Kidney glomerular epithelial cell (primary cell): ENCODE data around the gene PTPRD.

Experiments used
- DNase-seq: peaks from one replicate; lab custom pipeline; 2025; lab: John Stamatoyannopoulos, UW

PTPRD gene

DNA sequence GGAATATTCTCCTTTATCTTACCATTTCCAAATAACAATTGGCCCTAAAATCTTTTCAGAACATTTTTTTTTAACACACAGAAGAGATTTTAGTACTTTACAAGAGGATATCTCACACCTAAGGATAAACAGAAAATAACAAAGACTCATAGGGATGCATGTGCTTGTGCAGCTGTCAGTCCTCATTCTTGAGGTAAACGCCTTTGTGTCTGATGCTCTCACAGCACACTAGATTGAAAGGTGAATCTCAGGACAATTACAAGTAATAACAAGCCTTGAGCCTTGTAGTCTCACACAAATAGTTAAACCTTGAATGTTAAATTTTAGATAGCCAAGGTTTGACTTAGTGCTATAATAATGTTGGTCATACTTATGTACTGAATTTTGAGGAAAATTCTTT lies 439.2 kb downstream of the PTPRD start:
- no peak for DNase-seq

DNA sequence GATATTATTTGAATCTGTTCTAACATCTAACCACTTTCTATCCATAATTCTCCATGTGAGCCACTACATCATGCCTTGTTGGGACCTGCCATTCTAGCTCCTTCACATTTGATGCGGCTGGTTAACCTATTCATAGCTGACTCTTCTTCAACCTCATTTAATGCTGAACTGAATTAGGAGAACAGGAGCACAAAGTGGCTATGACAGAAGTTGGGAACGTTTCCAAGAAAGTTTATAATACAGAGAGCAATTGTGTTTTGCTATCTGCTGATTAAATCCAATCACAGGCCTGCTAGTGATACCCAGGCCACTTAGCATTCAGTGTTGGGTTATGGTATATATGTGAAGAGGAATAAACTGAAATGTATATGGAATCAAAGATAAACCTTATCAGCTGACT lies 440.3 kb downstream of the PTPRD start:
- DNase-seq, result no peak

DNA sequence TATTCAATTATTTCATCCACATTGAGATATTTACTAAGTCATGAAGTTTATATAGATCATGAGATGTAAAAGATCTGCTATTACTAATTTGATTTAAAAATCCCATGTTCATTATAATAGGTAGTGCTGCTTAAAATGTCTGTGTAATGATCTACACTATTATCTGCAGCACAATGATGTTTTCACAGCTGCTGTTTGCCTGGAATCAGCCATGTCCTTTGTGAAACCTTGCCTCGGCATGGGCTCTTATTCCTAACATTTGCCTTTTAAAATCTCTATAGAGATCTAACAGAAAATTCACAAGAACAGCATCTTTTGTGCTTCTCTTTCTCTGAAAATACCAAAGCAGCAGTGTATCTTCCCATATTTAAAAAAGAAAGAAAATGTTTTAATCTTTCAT lies 444.6 kb downstream of the PTPRD start:
- DNase-seq, result no peak

DNA sequence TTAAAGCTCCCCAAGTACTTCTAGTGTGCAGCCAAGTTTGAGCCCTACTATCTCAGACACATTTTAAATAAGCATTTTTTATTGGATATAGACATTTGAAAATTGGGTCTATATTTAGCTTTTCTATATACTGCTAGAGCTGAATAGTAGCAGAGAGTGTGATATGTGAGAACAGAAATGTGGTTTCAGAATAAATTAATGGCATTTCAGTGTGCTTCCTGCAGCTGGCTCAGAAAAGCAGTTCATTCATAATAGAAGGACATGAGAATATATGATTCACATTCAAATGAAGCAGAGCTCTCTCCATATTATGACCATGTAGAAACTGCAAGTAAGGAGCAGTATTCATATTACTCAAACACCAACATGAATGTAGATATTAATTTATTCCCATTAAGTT lies 464.0 kb downstream of the PTPRD start:
- no peak for DNase-seq

DNA sequence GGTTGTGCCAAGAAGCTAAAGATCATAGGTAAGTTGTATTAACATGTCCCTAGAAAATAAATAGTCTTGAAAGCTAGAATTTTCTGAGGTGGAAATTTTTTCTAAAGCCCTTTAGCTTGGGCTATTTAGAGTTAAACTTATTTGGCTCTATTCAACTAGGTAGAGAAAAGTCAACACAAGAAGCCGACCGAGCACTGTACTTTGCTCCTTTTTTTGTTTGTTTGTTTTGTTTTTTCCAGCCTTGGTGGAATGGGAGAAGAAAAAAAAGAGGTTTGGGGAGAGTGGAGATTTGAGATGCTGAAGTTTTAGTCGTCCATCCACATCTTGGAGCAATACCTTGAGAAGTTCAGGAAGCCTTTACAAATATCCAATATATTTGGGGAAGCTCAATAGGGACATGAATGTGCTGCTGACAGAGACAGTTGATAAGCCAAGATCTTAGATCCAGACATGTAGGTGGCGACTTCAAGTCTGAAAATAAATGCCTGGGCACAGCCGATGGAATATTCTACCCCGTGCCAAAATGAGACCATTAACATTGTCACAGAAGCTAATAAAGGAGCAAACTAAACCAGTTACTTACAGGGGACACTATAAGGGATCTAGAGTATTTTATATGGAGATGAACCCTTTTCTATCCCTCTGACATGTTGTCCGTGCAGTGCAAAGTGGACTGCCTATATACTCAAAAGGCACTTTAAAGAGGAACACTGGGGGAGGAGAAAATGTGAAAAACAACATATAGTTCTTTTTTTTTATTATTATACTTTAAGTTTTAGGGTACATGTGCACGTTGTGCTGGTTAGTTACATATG lies 466.1 kb downstream of the PTPRD start:
- DNase-seq, result no peak

DNA sequence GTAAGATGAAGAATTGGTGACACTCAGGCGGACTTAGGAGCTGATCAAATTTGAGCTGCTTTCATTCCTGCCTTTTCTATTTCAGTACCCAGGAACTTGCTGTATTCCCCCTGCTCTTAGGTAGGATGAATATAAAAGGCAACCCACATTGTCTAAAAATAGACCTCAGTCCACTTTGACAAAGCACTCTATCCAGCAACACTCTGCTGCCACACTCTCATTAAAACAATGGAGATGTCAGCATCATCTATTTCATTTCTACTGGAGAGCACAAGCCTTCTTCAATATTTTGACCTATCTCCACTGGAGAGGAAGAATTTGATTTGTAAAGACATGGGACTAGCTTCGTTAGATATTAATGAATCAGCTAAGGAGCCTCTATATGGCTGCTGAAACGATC lies 468.4 kb downstream of the PTPRD start:
- DNase-seq, result no peak

DNA sequence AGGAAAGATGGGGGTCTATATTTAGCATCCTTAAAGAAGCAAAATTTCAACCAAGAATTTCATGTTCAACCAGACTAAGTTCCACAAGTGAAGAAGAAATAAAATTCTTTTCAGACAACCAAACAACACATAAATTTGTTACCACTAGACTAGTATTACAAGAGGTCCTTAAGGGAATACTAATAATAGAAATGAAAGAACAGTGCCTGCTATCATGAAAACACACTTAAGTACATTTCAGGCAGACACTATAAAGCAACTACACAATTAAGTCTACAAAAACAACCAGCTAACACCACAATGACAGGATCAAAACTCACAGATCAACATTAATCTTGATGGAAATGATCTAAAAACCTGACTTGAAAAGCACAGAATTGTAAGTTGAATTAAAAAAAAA lies 477.2 kb downstream of the PTPRD start:
- no peak for DNase-seq

DNA sequence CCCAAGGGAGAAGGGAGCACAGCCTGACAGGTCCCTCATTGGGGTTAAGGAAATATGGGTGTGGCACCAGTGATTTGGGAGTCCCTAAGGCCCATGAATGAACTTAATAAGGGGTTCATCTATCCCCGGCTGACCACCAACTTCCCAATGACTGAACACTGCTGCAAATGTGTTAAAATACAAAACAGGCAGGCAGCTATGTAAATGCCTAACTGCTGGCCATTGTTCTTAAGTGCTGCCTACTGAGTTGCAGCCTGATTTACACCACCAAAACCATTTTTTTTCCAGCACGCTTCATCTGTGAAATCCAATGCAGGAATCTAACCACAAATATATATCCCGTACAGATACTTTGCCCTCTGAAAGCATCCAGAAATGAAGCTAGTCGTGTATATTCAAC lies 478.5 kb downstream of the PTPRD start:
- DNase-seq, result no peak

DNA sequence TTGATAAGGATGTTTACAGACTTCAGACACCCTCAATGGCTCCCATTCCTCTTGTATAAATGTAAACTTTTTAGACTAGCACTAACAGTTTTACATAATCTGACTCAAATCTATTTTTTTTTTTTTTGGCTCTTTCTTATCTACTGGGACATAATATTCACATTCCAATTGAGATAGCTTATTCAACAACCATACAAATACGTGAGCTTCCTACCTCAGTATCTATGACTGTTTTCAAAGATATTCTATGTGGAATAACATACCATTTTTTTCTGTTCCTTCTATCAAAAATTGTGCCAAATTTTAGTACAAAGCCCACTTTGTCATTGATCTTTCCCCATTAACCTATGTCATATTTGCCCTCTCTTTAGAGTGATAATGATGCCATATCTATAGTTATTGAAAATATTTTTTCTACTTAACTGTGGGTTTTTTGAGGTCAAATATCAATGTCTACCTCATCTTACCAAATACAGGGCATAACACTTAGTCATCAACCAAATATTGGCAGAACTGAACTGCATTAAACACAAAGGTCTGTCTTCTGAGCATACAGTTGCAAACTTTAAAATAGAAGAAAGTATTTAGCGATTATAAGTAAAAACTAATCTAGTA lies 482.6 kb downstream of the PTPRD start:
- no peak for DNase-seq

DNA sequence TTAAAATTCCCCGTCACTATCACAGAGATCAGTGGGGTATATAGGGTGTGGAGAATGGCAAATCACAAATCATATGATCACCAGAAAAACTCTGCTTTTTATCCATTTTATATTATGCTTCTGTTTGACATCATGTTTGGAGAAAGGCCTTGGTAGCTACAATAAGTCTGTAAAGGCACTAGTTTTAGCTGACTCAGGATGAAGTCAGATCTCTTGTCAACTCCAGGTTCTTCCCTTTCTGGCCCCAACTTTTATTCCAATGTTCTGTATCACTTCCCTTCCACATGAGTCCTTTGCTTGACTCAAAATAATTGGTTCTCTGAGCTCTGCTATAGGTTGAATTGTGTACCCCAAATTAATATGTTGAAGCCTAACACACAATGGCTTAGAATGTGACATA lies 484.9 kb downstream of the PTPRD start:
- no peak for DNase-seq

DNA sequence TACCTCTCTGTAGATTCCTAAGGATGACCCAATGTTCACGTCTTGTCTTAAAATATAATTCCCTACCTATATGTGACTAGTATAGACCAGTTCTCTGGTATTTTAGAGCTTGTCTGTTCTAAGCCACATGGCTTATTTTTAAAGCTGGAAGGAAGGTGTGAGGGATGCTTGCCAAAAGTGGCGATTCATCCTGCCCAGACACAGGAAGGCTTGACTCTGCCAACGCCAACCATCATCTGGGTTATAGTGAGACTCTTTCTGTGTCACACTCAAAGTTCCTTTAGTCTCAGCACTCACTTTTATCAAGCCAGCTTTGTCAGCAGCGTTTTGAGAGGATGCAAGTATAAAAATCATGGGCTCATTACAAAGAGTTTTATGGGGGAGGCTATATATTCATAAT lies 500.0 kb downstream of the PTPRD start:
- DNase-seq, result no peak

DNA sequence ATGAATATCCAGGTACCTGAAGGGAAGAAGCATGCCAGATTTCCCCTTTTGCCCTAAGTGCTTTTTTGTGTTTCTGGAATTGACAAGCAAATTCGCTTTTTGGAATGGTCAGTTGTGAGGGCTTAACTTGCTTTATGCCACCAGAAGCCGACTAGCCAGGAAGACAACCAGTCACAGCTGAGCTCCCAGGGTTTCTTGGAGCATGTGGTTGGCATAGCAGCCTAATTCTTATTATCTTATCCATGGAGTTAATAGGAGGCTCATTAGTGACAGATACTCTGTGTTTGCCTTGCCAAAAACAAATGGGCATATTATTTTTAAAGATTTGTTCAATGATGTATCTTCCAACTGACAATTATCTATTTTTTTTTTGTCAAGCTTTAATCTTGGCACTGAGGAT lies 500.7 kb downstream of the PTPRD start:
- no peak for DNase-seq

DNA sequence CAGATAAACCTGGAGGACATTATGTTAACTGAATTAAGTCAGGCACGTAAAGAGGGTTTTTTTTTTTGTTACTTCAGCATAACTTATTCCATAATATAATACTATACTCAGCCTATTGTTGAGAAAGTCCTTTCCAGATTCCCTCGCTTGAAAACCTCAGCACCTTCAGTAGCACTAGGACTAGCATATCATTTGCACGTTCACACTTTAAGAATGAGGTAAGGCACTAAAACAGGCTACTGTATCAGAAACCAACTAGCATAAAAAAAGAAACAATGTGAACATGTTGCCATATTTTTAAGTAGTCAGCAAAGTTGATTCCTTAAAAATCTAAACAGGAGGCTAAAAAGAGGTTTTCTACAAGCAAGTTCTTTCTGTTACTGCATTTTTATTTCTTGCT lies 504.0 kb downstream of the PTPRD start:
- DNase-seq, result no peak

DNA sequence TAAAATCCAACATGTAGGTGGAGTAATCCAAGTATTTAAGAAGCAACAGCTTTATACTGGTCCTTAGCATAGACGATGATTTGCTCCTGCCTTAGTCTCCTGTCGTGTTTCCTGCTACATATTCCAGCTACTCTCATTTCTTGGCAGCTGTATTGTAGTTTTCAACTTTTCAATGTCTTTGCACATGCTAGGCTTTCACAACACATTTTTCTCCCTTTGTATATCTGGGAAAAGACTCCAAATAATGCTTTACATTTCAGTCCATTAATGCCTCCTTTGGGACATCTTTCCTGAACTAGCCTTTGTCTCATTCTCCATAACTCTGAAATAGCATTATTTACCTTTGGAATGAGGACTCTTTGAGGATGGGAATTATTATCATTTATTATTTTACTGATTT lies 508.0 kb downstream of the PTPRD start:
- DNase-seq, result no peak

DNA sequence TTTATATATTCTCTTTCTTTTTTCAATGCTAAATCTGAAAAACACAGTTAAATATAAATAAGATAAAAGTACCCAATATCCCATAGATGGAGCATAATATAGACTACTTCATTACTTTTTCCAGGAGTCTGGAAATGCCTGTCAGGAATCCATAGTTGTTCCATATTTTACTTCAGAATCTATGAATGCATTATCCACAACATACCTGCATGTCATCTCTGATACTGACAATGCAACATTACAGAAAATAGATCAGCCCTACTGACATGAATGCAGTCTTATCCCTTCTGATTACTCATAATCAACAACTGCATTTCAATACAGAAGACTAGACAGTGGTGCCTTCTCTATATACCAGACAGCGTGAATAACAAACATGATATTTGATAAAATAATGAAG lies 517.6 kb downstream of the PTPRD start:
- DNase-seq, result no peak

DNA sequence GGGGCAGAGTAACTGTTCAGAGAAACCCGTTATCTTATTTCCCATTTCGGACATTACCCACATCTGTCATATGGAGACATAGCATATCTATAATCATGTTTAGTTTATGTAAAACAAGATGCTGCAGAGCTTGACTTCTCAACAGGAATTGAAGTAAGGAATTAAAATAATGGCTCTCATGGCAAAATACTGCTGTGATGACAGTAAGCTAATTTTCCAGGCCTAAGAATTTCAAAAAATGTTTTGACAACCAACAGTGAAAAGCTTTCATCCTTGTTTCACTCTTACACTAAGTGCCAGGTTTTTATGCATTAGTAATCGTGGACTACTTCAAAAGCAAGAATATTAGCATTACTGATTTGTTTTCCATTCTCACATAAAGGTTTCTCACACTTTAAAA lies 518.2 kb downstream of the PTPRD start:
- DNase-seq, result no peak

DNA sequence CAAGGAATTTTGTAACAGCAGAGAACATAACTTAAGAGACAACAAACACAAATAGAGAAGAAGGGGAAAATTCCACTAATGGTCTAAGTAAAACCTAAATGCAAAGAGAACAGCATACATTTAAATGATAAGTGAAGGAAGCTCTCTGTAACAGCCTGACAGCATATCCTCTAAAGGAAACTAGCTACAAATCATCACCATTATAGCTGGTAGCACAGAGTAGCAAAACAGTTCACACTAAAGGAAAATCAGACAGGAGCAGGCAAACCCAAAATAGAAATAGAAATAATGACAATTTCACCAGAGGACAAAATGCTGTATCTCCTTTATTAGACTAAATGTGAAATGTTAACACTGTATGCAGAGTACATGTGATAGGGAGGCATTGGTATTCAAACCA lies 532.8 kb downstream of the PTPRD start:
- DNase-seq, result no peak

DNA sequence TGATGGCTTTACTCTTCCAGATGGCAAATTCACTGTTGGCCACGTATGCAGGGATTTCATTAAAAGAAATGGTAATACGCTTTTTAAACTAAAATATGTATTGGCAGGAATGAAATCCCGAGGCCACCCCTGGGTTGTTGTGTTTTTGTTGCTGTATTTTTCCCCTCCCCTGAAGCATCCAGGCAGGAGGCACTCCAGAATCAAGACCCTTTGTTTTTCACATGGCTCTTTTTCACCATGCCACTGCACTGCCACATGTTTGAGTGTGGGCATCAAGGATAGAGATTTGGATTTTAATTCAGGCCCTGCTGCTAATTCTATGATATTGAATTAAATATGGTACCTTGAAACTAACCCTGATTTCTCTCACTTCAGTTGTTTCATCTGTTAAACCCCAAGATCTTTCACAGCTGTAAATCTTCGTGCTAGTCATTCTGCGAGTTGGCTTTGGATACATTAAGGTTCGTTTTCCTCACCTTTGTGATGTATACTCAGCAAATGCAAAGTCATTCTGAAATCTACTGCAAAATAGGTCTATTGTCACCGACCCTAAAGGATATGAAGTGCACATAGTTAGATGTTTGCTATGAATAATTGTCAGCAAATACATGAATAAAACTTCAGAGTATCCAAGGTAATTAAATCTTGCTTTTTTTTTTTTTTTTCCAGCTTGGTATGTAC lies 533.4 kb downstream of the PTPRD start:
- no peak for DNase-seq

DNA sequence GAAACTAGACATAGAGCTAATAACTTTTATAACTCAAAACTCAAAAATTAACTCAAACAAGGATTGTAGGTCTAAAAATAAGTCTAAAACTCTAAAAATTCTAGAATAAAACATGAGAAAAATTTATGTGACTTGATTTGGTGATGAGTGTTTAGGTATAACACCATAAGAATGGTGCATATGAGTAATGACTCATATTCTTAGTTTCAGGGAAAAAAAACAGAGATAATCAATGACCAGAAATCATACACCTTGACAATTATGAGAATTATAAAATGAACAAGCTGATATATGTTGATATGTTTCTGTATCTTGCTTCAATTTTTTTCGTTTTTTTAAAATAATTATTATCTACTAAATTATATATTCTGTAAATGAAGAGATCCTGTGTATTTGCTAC lies 541.2 kb downstream of the PTPRD start:
- no peak for DNase-seq

DNA sequence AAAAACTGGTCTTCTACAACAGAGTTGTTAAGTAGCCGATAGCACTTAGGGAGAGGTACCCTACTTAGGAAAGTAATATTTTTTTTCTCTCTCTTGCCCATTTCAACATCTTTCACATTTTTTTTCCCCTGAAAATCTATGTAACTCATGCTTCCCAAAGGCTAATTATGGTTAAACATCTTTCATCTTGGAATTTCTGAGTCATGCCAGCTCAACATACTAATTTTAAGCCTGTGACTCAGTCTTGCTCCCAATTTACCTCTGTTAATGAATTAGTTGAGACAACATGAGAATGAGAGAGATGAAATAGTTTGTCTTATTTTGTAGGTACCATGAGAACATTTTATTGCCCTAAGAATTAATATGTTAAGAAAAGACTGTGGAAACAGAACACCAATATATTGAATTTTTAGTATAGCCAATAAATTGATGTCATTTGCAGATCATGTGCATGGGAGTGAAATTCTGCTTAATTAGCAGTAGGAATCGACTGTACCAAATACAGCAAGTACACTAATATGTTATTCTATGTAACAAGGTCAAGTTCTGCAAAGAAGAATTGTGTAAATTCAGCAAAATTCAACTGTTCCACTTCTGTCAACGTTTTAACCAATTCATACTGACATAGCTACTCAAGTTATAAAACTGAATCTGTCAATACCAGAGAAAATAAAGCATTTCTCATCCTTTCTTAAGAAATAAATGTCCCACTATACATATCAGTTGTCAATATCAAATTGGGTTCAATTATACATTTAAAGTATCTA lies 550.0 kb downstream of the PTPRD start:
- DNase-seq, result peak; percentile 64

DNA sequence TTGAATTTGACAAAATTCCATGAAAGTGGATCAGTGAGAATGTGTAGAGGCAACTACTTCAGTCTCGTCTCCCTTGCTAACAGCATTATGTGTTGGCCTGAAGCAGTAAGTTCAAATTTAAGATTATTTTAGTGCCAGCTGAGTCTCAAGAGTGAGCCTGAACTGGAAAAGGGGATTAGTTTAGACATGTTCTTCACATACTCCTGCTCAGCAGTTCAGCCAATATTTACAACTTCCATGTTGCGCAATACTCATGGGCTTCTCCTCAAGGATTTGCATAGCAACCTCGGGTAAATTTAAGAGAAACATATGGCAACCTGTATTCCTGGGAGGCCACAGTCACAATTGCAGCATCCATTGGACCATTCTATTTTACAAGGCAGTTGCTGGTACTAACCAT lies 553.8 kb downstream of the PTPRD start:
- DNase-seq, result no peak

DNA sequence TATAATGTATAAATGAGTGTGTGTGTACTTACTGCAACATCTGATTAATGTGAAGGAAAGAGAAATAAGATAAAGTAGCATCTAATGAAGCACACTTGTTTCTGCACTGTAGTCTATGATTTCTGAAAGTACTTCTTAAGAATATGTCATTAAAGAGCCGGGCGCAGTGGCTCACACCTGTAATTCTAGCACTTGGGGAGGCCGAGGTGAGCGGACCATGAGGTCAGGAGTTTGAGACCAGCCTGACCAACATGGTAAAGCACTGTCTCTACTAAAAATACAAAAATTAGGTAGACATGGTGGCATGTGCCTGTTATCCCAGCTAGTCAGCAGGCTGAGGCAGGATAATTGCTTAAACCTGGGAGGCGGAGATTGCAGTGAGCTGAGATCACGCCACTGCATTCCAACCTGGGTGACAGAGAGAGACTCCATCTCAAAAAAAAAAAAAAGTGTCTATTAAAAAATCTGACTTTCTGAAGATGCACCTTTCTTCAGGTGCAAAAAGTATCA lies 556.9 kb downstream of the PTPRD start:
- no peak for DNase-seq
